GM18867 (cell line): ENCODE measurements around the gene HPCAL1.

Experiments used
- ATAC-seq: cut with Tn5 transposase; IDR thresholded peaks from one replicate; pipeline ENCODE4 v1.9.1; 2021; ENCODE audit warnings: mild to moderate bottlenecking, moderate library complexity; ENCODE audit not compliant: unreplicated experiment

HPCAL1 gene

DNA sequence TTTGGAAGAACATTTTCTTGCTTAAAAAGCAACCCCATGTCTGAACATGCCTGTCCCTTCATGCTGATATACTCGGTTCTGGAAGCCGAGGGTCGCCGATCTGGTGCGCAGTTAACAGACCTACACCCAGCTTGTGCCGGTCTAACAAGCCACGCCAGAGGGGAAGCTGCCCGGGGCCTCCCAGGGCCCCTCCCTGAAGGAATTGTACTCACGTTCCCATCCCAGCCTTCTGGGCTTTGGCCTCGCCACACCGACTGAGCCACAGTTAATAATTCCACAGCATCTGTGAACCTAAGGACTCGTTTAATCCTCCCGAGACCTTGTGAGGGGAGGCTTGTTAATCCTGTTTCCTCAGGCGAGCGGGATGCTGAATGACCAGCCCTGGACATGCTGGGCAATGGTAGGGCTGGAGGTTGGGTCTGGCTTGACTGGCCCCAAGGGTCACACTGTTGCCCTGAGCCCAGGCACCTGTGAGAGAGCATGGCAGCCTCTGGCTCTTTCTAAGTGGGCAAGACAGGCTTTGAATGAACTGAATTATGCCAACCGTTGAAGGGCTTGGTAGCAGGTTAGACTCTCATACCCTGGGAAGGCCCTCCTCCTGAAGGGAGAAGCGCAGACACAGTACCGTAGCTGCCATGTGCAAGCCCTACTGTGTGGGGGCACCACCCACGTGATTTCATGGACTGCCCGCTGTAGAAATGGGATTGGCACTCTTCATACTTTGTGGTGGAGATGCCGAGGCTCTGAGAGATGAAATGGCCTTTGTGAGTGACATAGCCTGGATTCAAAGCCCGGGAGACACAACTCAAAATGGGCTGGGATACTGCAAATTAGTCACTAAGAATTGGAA is 173.3 kb downstream of the HPCAL1 start:
- no peak for ATAC-seq

DNA sequence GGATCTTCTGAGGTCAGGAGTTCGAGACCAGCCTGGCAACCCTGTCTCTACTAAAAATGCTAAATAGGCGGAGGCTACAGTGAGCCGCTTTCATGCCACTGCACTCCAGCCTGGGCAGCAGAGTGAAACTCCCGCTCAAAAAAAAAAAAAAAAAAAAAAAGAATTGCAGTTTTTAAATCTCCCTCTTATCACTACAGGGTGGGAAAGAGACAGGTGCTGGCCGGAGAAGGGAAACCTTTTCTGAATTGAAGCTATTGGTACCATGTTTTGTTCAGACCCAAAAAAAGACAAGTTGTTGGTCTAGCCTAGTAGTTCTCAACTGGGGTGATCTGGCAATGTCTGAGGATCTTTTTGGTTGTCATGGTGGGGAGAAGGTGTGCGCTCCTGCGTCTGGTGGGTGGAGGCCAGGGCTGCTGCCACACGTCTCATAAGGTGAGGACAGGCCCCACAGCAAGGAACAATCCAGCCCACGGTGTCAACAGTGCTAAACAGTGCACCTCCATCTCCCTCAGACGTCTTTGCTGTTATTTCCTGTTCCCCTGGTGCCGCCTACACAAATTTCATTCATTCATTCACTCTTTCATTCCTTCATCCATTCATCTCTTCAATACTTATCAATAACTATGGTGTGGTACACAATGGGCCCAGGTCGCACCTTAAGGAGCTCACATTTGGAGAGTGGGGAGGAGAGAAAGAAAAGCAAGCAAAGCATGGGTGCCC is 174.2 kb downstream of the HPCAL1 start:
- ATAC-seq: no peak
